NCI-H2107 treated with DMSO at 0.1 percent for 48 hours (cell line): Measurements from ENCODE around the gene TM9SF3.

ENCODE experiments used
- DNase-seq: peaks from one replicate; lab custom pipeline; 2025; ENCODE audit not compliant: unreplicated experiment; lab: John Stamatoyannopoulos, UW

The TM9SF3 gene

DNA sequence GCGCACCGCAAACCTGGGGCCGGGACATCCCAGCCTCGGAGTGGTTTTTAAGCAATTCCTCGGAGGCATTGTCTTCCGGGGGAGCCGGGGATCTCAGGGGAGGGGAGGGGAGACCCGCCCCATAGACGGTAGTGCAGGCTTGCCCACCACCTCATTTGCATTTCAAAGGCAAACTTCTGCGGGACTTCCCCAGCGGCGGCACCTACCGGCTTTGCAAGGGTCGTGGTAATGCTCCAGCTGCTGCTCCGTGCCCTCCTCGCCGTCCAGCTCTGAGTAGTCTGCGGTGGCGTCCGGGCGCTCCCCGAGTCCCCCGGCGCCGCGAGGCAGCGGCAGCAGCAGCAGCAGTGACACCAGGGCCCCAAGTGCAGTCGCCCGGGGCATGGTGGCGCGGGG lies 73.5 kb downstream of the TM9SF3 start:
- DNase-seq = no peak

- no peak for DNase-seq
These were observed 74.1 kb downstream of the TM9SF3 start for GRCh38 chr10:96512524-96513304.

DNA sequence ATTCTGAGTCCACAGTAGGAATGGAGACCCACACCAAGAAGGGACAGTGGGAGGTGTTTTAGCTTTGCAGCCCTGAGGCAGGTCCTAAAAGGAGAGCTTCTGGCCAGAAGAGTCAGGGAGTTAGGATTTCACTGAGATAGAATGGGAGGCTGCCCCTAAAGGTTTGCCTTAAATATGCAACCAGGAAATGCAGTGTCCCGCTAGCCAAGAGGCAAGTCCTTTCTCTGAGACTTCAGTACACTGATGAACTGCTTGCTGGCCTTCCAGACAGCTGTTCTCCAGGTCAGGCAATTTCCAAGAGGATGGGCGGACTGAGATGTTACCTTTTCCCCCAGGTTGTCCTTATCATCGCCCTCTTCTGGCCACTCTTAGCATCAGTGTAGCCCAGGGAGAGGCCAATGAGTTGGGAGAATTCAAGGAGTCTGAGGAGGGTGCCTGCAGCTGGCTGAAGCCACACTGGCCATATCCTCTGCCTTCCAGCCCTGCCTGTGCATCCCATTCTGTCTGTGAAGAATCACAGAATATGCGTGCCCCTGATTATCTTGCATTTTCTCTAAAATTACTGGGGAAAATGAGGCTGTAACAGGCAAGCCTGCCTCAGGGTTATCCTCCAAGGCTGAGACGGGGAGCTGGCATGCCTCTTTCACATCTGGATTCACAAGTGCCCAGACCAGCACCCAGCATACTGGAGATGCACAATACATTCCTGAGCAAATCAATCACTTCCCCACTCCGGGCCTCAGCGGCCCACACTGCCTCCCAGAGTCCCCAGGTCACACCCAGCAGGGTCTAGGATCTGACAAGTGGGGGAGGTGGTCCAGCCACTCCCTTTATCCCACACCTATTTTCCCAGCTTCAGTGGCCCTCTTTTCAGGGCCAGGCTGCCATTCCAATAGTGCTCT lies 75.5 kb downstream of the TM9SF3 start:
- DNase-seq = peak; percentile 25

DNA sequence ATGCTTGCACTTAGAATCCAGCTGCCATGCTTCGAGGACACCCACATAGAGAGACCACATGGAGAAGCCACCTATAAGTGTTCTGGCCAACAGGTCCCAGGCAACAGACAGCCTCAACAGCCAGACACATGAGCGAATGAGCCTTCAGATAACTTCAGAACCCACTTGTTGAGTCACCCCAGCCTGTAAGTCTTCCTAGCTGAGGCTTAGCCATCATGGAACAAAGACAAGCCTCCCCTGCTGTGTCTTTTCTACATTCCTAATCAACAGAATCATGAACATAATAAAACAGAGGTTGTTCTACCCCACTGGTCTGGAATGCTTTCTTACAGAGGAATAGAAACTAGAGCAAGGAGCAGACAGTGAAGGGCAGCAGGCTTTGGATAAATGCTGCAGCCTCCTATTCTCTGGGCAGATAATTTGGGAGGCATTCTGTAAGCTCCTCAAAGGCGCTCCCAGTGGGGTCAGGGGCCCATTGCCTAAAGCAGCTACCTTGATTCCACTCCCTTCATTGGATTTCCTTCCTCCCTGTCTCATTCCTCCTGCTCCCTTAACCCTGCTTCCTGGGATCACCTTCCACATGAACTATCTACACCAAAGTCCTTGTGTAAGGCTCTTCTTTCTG lies 77.7 kb downstream of the TM9SF3 start:
- DNase-seq = no peak

- no peak for DNase-seq
These were observed 79.8 kb downstream of the TM9SF3 start for GRCh38 chr10:96507044-96507443.

DNA sequence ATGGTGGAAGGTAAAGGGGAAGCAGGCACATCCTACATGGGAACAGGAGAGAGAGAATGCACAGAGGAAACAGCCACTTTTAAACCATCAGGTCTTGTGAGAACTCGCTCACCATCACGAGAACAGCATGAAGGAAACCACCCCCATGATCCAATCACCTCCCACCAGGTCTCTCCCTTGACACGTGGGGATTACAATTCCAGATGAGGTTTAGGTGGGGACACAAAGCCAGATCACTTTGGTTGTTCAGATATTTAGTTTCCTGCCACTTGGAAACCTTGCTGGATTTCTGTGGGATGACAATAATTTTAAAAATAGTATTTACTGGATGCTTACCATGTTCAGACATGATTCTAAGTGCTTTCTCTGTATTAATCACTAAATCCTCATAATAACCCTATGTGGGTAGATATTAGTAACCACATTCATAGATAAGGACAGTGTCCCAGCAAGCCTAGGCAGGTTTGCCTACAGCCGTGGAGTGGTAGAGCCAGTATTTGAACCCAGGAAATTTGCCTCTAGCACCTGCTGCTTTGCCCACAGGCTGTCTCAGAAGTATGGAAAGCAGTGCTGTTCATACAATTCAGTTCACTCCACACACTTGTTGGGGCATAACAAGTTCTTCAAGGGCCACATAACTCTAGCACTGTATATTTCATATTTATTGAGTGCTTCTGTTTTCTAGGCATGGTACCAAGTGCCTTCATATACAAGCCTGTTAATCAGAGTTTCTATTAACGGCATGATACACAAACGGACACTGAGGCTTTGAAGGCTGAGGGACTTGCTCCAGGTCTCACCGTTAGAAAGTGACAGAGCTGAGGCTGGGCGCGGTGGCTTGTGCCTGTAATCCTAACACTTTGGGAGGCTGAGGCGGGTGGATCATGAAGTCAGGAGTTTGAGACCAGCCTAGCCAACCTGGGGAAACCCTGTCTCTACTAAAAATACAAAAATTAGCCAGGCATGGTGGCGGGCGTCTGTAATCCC lies 81.4 kb downstream of the TM9SF3 start:
- DNase-seq = no peak

- DNase-seq = no peak
These were observed 84.1 kb downstream of the TM9SF3 start for GRCh38 chr10:96502561-96503282.

DNA sequence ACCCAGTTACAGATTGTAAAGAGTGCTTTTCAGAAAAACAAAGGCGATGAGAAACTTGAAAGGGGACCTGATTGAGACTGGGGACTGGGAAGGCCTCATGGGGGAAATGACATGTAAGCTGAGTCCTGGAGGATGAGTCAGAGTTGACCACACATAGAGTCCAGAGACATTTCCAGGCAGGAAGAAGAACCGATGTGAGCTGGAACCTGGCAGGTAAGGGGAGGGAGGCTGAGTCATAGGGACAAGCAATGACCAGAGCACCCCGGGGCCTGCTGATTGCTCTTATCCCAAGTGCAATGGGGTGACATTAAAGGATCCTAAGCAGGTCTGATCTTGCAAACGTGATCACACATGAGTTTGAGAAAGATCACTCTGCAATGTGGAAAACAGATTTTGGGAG lies 84.8 kb downstream of the TM9SF3 start:
- no peak for DNase-seq

GRCh38 chr10:96500519-96500918 lies 86.3 kb downstream of the TM9SF3 start:
- no peak for DNase-seq

- DNase-seq = no peak
These were observed 86.8 kb downstream of the TM9SF3 start for GRCh38 chr10:96500050-96500449.

DNA sequence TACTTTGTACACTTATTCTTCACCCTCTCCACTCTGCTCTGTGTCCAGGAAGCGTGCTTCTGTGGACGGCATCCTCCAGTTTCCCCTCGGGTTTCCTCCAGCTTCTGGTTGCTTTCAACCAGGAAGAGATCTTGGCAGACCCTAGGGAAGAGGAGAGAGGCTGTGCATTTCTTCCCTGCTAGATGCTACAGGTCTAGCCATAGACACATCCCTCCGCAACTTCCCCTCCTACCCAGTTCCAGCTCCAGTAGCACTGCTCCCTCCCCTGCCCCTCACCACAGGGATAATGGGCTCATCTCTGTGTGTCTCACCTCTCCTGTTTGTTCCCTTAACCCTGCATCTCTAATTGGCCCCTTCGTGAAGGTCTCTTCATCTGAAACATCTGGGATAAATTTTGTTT lies 89.4 kb downstream of the TM9SF3 start:
- no peak for DNase-seq

DNA sequence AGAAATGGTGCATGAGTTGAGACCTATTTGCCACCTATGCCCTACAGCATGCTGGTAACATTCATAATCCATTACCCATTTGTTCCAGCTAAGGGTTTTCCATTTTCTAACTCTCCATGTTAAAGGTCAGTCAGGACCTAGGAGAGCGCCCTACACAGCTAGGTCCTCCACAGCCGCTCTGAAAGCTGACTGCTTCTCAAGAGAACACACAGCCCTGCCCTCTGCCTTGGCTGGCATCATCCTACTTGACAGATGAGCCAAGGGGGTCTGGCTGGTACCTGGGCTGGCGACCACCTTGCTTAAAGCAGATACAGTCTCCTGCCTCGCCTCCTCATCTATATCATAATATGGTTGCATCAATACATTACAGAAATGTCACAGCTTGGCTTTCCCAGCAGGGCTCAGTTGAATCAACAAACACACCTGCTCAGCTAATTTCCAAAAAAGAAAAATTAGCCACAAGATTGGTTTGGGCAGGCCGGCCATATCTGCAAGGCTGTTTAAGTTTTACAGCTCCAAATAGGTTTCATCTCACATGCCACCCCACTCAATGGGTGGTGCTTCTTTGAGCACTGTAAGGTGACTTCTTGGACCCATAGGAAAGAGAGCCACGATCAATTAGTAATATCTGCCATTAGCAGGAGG lies 90.4 kb downstream of the TM9SF3 start:
- no peak for DNase-seq

DNA sequence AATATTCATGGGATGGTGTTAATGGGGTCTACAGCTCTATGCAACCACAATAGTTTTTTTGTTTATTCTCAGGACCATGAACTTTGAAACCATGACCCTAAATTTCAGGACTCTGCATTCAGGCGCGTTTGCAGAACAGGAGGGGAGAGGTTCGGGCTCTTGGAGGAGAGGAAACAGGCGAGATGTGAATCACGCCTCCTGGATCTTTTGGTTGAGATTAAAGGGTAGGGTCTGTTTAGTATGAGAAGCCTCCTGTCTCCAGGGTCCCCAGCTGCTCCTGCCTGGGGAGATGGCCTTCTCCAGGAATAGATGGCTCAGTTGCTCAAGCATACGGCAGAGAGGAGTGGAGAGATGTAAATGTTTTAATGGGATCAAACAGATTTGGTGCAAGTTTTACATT lies 91.3 kb downstream of the TM9SF3 start:
- no peak for DNase-seq

DNA sequence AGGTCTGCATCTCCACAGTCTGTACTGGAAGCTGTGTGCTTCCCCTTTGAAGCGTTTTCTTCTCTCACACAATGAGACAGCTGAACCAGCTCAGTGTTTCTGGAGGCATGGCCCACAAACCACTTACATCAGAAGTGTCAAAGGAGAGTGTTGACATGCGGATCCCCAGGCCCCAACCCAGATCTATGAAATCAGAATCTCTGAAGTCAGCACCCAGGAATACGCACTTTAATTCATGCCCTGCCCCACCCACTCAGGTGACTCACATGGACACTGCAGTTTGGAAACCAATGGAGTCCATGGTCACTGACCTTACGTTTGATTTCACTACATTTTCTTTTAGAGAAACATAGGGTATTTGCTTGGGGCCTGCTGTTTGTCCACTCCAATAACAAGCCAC lies 92.1 kb downstream of the TM9SF3 start:
- no peak for DNase-seq

GRCh38 chr10:96493871-96494525 lies 92.8 kb downstream of the TM9SF3 start:
- no peak for DNase-seq

DNA sequence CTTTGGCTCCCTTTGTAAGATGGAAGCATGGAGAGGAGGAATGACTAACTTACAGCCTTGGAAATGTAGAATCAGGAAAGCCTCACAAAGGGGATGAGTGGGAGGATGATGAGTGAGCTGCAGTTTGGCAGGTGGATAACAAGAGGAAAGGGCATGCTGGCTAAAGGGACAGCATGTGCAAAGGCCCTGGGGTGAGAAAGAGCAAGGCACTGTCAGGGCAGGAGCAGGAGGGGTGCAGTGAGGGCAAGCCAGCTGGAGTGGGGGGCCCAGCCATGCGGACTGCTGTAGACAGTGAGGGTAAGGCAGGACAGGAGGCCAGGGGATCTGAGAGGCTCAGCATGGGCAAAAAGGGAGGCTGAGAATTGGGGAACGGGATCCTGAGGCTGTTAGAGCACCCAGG lies 93.6 kb downstream of the TM9SF3 start:
- no peak for DNase-seq

DNA sequence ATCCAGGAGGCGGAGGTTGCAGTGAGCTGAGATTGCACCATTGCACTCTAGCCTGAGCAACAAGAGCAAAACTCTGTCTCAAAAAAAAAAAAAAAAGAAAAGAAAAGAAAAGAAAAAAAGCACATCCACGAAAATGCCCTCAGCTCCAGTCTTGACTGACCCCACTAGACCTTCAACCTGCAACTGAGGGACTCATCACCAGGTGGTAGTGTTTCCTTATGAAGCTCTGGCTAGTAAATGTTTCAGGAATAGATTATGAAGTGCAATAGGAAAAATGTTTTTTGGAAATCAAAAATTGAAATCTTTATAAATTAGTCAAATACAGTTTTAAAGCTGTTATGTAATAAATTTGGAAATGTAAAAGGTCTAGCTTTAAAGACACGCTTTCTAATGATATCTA lies 95.5 kb downstream of the TM9SF3 start:
- DNase-seq = no peak

DNA sequence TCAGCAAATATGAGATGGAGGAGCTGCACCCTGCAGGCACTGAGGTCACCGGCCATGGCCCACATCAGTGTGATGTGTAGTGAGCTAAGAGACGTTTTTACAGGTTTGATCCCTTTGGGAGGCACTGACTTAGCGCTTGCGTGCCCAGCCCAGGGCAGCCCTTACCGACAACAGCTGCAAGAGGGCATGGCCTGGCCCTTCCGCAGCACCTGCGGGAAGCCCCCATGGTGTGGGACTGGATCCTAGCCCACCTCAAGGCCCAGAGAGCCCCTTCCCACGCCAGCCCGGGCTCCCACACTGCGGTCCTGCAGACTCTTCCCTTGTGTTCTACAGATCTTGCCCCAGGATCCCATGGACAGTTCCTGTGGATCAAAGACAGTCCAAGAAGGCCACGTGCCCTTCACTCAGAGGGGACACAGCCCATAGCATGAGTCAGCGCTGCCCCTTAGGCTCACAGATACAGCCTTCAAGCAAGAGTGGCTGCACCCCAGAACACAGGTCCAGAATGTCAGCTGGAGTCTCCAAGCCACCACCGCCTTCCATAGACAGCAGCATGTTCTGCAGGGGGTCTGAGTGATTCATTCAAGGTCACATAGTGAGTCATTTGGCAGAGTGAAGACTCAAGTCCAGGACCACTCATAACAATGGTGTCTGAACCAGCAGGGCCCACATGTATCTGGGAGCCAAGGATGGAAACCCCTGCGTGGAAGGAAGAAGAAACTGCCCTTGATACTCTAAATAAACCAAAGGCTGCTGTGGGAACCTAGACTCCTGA lies 98.5 kb downstream of the TM9SF3 start:
- DNase-seq = no peak
